Pancreas (tissue), 10 donors: ENCODE results near the gene RRP9. TPM values are rescaled to one million over a fixed set of nuclear protein-coding genes. Genes with fewer than 3 reads are reported as not detected.

ENCODE experiments used
- ATAC-seq, 4 donors: fragments of 200-7000 bp; cut with Tn5 transposase; one replicate each; pipeline versions ENCODE4 v1.8.0 to v1.9.1; 2020; ENCODE audit warnings: mild to moderate bottlenecking in 4 of 4, moderate library complexity in 4 of 4
- DNase-seq, 6 donors: peaks; one replicate each; pipeline ENCODE4 v3.0.0-alpha.2; 2020
- FAIRE-seq: peaks from 2 replicates; lab custom pipeline; 2012; peaks lifted over from hg19 to GRCh38; lab: Jason Lieb, UNC
- H3K27ac ChIP-seq, 4 donors: fragments of 200-600 bp; sonication (generic); 1 replicate in 3 of 4; 2 replicates in 1 of 4; pipeline versions ENCODE4 v1.5.0 to v1.8.0; 2020
- H3K27me3 ChIP-seq, 4 donors: fragments of 200-600 bp; one replicate each; pipeline ENCODE4 v1.8.0; 2021
- H3K36me3 ChIP-seq, 3 donors: fragments of 200-600 bp; sonication (generic) in 1 of 3; one replicate each; pipeline versions ENCODE4 v1.5.0 to v1.8.0; 2020 to 2021
- H3K4me1 ChIP-seq, 3 donors: fragments of 200-600 bp; one replicate each; pipeline ENCODE4 v1.8.0; 2021
- H3K4me3 ChIP-seq, 4 donors: fragments of 200-600 bp; sonication (generic) in 2 of 4; one replicate each; pipeline versions ENCODE4 v1.5.0 to v1.8.0; 2020 to 2021
- H3K9me3 ChIP-seq, 4 donors: fragments of 200-600 bp; one replicate each; pipeline ENCODE4 v1.8.0; 2021
- CTCF ChIP-seq, 4 donors: fragments of 200-600 bp; sonication (generic) in 3 of 4; IDR thresholded peaks; one replicate each; pipeline versions ENCODE4 v1.5.0 to v1.8.0; 2021; ENCODE audit warnings: antibody characterized with exemption in 4 of 4
- WGBS, 2 donors: extraction: QIAGEN DNeasy Blood & Tissue Kit; methylation state at CpG; one replicate each; pipeline ENCODE4 v1.1.7; 2013; 5-methylcytosine and 5-hydroxymethylcytosine counted together
- intact Hi-C, 3 donors: fragments of 100-400 bp; cut with DNase I; formaldehyde crosslinking; loops; one replicate each; pipeline versions ENCODE4 v1.11.1 to v1.14.2; 2022
- polyA plus RNA-seq, 2 donors: library from polyadenylated mRNA; stranded (reverse); fragments of 200-250 nt; gene quantifications; one replicate each; pipeline ENCODE4 v1.2.3, GENCODE V29; 2013
- total RNA-seq, 6 donors: library from RNA; stranded (reverse); fragmentation: NEBNext Ultra II Directional in 4 of 6; extraction: Animal tissue kit (Norgen Biotek cat#: 25700) in 4 of 6; gene quantifications; one replicate each; pipeline versions ENCODE4 v1.2.1 to v1.2.4, GENCODE V29; 2021 to 2023
- donor health status: healthy with polysubstance abuse.
- donor health status: DM: no; HTN: no; CAD: no; lungs with moderate emphysema.
- donor health status: DM: no; HTN: no; CAD: no.
- donor health status: control.
- donor health status: control.
- donor health status: Bipolar disorder and iron deficiency.
- donor health status: DM: yes; HTN: yes; CAD: no.
- donor health status: DM: no; HTN: no; CAD: no.
- donor health status: DM: no; HTN: no; CAD: no.
- donor health status: DM: yes; HTN: yes; CAD: no.

Gene RRP9
- total and polyA plus RNA-seq, 8 donors: 3.8 to 13.8 (median 7.9) TPM

- no peak for TF ChIP-seq CTCF (IDR thresholded peaks at IDR 0.05)
- no peak for ATAC-seq
- intact Hi-C loops: no loop called here
- FAIRE-seq: no peak
- H3K27ac ChIP-seq: no peak overlapping the region
- no peaks in the 10 kb centered on the region for H3K9me3 ChIP-seq
- DNase-seq: no peak
- H3K36me3 ChIP-seq: peaks cover 0 to 45% (median 11%) of the 10 kb centered on the region in 3 donors
- peaks cover 0 to 15% (median 5%) of the 10 kb centered on the region in 3 donors for H3K4me1 ChIP-seq
- H3K27me3 ChIP-seq: no peaks in the 10 kb centered on the region
- 89 to 90% methylated on average over 9 of the region's 9 CpGs for WGBS, 2 donors
- H3K4me3 ChIP-seq: no peak overlapping the region
Measured at GRCh38 chr3:51937014-51937413, 4.7 kb downstream of the RRP9 start.

- H3K4me1 ChIP-seq: peaks cover 0 to 14% (median 5%) of the 10 kb centered on the region in 3 donors
- no peak for TF ChIP-seq CTCF (IDR thresholded peaks at IDR 0.05)
- no peaks in the 10 kb centered on the region for H3K9me3 ChIP-seq
- 94 to 96% methylated on average over 25 of the region's 25 CpGs for WGBS, 2 donors
- no peak for ATAC-seq
- H3K4me3 ChIP-seq: no peak overlapping the region
- H3K36me3 ChIP-seq: peaks cover 0 to 45% (median 11%) of the 10 kb centered on the region in 3 donors
- DNase-seq: no peak
- no peaks in the 10 kb centered on the region for H3K27me3 ChIP-seq
- FAIRE-seq: no peak
- no peak overlapping the region for H3K27ac ChIP-seq
- intact Hi-C loops: no loop called here
Measured at GRCh38 chr3:51935886-51936755, 5.6 kb downstream of the RRP9 start.

GRCh38 chr3:51934991-51935885 is 6.5 kb downstream of the RRP9 start:
- Histone ChIP-seq H3K27me3 (no peaks in the 10 kb centered on the region), H3K4me1 (peaks cover 0 to 5% (median 0%) of the 10 kb centered on the region in 3 donors), H3K27ac (no peak overlapping the region), H3K36me3 (peaks cover 0 to 45% (median 11%) of the 10 kb centered on the region in 3 donors), H3K9me3 (no peaks in the 10 kb centered on the region), H3K4me3 (no peak overlapping the region)
- DNase-seq (no peak), ATAC-seq (no peak), FAIRE-seq (no peak)
- intact Hi-C loops: no loop called here
- WGBS, 2 donors: 93 to 95% methylated on average over 28 of the region's 28 CpGs
- no peak for TF ChIP-seq CTCF (IDR thresholded peaks at IDR 0.05)

GRCh38 chr3:51934139-51934850 is 7.4 kb downstream of the RRP9 start:
- no peak for DNase-seq
- ATAC-seq: no peak
- Histone ChIP-seq H3K27ac (no peak overlapping the region), H3K9me3 (no peaks in the 10 kb centered on the region), H3K4me1 (no peaks in the 10 kb centered on the region), H3K4me3 (no peak overlapping the region), H3K36me3 (peaks cover 0 to 45% (median 11%) of the 10 kb centered on the region in 3 donors), H3K27me3 (no peaks in the 10 kb centered on the region)
- intact Hi-C loops: no loop called here
- WGBS, 2 donors: 89 to 94% methylated on average over 11 of the region's 11 CpGs
- TF ChIP-seq CTCF (IDR thresholded peaks at IDR 0.05): no peak
- FAIRE-seq: no peak
